ENCODE measurements around the gene DLST.

DLST gene

GRCh38 chr14:74909911-74910310 lies 28.2 kb downstream of the DLST start:
- Histone ChIP-seq H3K79me2 (no peaks in the 10 kb centered on the region), H2AFZ (no peak overlapping the region), H3K27me3 (ENCODE audit: control insufficient read depth, insufficient read depth, low read length) (no peaks in the 10 kb centered on the region)

GRCh38 chr14:74910556-74910955 lies 28.8 kb downstream of the DLST start:
- no peaks in the 10 kb centered on the region for H3K36me3 ChIP-seq (ENCODE audit: control insufficient read depth, insufficient read depth, low read length)
- H3K9ac ChIP-seq = no peak overlapping the region
- H3K79me2 ChIP-seq = no peaks in the 10 kb centered on the region
- no peak overlapping the region for H3K4me3 ChIP-seq (ENCODE audit: low read depth, low read length)
- no peaks in the 10 kb centered on the region for H3K9me3 ChIP-seq (ENCODE audit: control insufficient read depth, low read length)
- no peak overlapping the region for H2AFZ ChIP-seq
- H3K27me3 ChIP-seq (ENCODE audit: control insufficient read depth, insufficient read depth, low read length) = no peaks in the 10 kb centered on the region
- H3K4me1 ChIP-seq = peaks cover 4% of the 10 kb centered on the region
- H3K27ac ChIP-seq = no peak overlapping the region
- no peak overlapping the region for H3K4me2 ChIP-seq (ENCODE audit: low read length)
- no peak for TF ChIP-seq CTCF (IDR thresholded peaks at IDR 0.05)

More at GRCh38 chr14:74909911-74910310, 28.2 kb downstream of the DLST start:
- Histone ChIP-seq H3K9me3 (ENCODE audit: control insufficient read depth, low read length) (no peaks in the 10 kb centered on the region), H3K4me1 (peaks cover 4% of the 10 kb centered on the region), H3K9ac (no peak overlapping the region), H3K36me3 (ENCODE audit: control insufficient read depth, insufficient read depth, low read length) (no peaks in the 10 kb centered on the region), H3K4me2 (ENCODE audit: low read length) (no peak overlapping the region), H3K27ac (no peak overlapping the region), H3K4me3 (ENCODE audit: low read depth, low read length) (no peak overlapping the region)
- no peak for TF ChIP-seq CTCF (IDR thresholded peaks at IDR 0.05)

- Histone ChIP-seq H3K4me1 (no peaks in the 10 kb centered on the region), H3K27ac (no peak overlapping the region), H3K9ac (no peak overlapping the region), H3K9me3 (ENCODE audit: control insufficient read depth, low read length) (no peaks in the 10 kb centered on the region), H3K36me3 (ENCODE audit: control insufficient read depth, insufficient read depth, low read length) (no peaks in the 10 kb centered on the region), H3K27me3 (ENCODE audit: control insufficient read depth, insufficient read depth, low read length) (no peaks in the 10 kb centered on the region), H3K79me2 (no peaks in the 10 kb centered on the region), H2AFZ (no peak overlapping the region), H3K4me3 (ENCODE audit: low read depth, low read length) (no peak overlapping the region), H3K4me2 (ENCODE audit: low read length) (no peak overlapping the region)
- TF ChIP-seq CTCF (IDR thresholded peaks at IDR 0.05) = no peak
These were observed 29.5 kb downstream of the DLST start for GRCh38 chr14:74911221-74911620.

GRCh38 chr14:74911704-74912103 lies 30.0 kb downstream of the DLST start:
- Histone ChIP-seq H3K4me2 (ENCODE audit: low read length) (no peak overlapping the region), H3K27ac (no peak overlapping the region), H3K27me3 (ENCODE audit: control insufficient read depth, insufficient read depth, low read length) (no peaks in the 10 kb centered on the region), H3K79me2 (no peaks in the 10 kb centered on the region), H3K4me3 (ENCODE audit: low read depth, low read length) (no peak overlapping the region), H3K4me1 (no peaks in the 10 kb centered on the region), H3K9ac (no peak overlapping the region), H2AFZ (no peak overlapping the region), H3K9me3 (ENCODE audit: control insufficient read depth, low read length) (no peaks in the 10 kb centered on the region), H3K36me3 (ENCODE audit: control insufficient read depth, insufficient read depth, low read length) (no peaks in the 10 kb centered on the region)
- TF ChIP-seq CTCF (IDR thresholded peaks at IDR 0.05) = no peak

DNA sequence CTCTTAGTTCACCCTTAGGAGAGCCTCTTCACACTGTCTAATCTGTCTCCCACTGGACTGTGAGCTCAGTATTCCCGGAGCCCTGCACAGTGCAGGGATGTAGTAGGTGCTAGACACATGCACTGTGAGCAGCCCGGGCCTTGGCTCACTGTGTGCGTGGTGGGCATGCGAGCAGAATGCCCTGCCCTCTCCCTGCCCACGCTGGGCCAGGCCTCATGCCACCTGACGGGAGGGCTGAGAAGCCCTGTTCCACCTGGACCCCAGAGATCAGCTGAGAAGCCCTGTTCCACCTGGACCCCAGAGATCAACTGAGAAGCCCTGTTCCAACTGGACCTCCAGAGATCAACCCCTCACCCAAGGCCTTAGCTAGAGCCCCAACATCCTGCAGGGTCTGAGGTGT lies 30.4 kb downstream of the DLST start:
- H3K36me3 ChIP-seq (ENCODE audit: control insufficient read depth, insufficient read depth, low read length) = no peaks in the 10 kb centered on the region
- TF ChIP-seq CTCF (IDR thresholded peaks at IDR 0.05) = no peak
- no peaks in the 10 kb centered on the region for H3K27me3 ChIP-seq (ENCODE audit: control insufficient read depth, insufficient read depth, low read length)
- H2AFZ ChIP-seq = no peak overlapping the region
- no peak overlapping the region for H3K27ac ChIP-seq
- H3K4me1 ChIP-seq = no peaks in the 10 kb centered on the region
- no peak overlapping the region for H3K9ac ChIP-seq
- H3K79me2 ChIP-seq = no peaks in the 10 kb centered on the region
- no peak overlapping the region for H3K4me3 ChIP-seq (ENCODE audit: low read depth, low read length)
- no peak overlapping the region for H3K4me2 ChIP-seq (ENCODE audit: low read length)
- no peaks in the 10 kb centered on the region for H3K9me3 ChIP-seq (ENCODE audit: control insufficient read depth, low read length)

All from parathyroid adenoma (tissue), 2 donors.